Gastroesophageal sphincter (tissue), 4 donors: ENCODE results near the gene ASAP2. TPM values are rescaled to one million over a fixed set of nuclear protein-coding genes. Genes with fewer than 3 reads are reported as not detected.
A peak's percentile ranks its signal among the peaks of the same experiment; 100 is the strongest.

Source experiments
- ATAC-seq: fragments of 150-250 bp; one replicate; pipeline ENCODE4 v1.9.1; 2016; ENCODE audit warnings: mild to moderate bottlenecking, moderate library complexity
- H3K27ac ChIP-seq, 4 donors: fragments of 200-600 bp; sonication (generic) in 3 of 4; 1 replicate in 3 of 4; 2 replicates in 1 of 4; pipeline ENCODE4 v1.5.1; 2016 to 2019
- H3K27me3 ChIP-seq: fragments of 200-600 bp; sonication (generic); one replicate; pipeline ENCODE4 v1.5.1; 2019
- H3K36me3 ChIP-seq, 2 donors: fragments of 200-600 bp; sonication (generic); one replicate each; pipeline ENCODE4 v1.5.1; 2019; ENCODE audit warnings: control low read depth in 1 of 2
- H3K4me1 ChIP-seq, 3 donors: fragments of 200-600 bp; sonication (generic); 1 replicate in 2 of 3; 2 replicates in 1 of 3; pipeline ENCODE4 v1.5.1; 2016 to 2019; ENCODE audit warnings: control low read depth in 2 of 3
- H3K4me3 ChIP-seq, 2 donors: fragments of 200-600 bp; sonication (generic); one replicate each; pipeline ENCODE4 v1.5.1; 2019; ENCODE audit warnings: mild to moderate bottlenecking in 1 of 2, moderate library complexity in 1 of 2
- H3K9me3 ChIP-seq, 3 donors: fragments of 200-600 bp; sonication (generic); one replicate each; pipeline ENCODE4 v1.5.1; 2017 to 2019; ENCODE audit warnings: control low read depth in 2 of 3
- CTCF ChIP-seq, 4 experiments: fragments of 200-600 bp in 2 of 4; fragments of 450-650 bp in 2 of 4; sonication (generic) in 1 of 4; IDR thresholded peaks; one replicate each; pipeline ENCODE4 v1.5.1; 2017 to 2019; ENCODE audit warnings: antibody characterized with exemption in 4 of 4, mild to moderate bottlenecking in 2 of 4, moderate library complexity in 2 of 4
- EP300 ChIP-seq: sonication (generic); formaldehyde crosslinking; IDR thresholded peaks from one replicate; pipeline ENCODE4 v1.6.1; 2017; ENCODE audit warnings: antibody characterized with exemption, mild to moderate bottlenecking
- POLR2A ChIP-seq, 2 donors: fragments of 450-650 bp; IDR thresholded peaks; one replicate each; pipeline ENCODE4 v1.6.1; 2017; ENCODE audit warnings: antibody characterized with exemption in 2 of 2, mild to moderate bottlenecking in 2 of 2, moderate library complexity in 1 of 2
- POLR2AphosphoS5 ChIP-seq: sonication (generic); formaldehyde crosslinking; IDR thresholded peaks from one replicate; pipeline ENCODE4 v1.6.1; 2017; ENCODE audit warnings: antibody characterized with exemption
- WGBS, 2 donors: methylation state at CpG; one replicate each; pipeline ENCODE4 v1.1.5; 2018; ENCODE audit warnings: low coverage in 1 of 2; 5-methylcytosine and 5-hydroxymethylcytosine counted together
- total RNA-seq, 4 donors: library from RNA; depleted of rRNA; stranded (reverse); fragments of >200 nt; gene quantifications; one replicate each; pipeline ENCODE4 v1.1.0, GENCODE V29; 2016

Gene ASAP2
- total RNA-seq, 4 donors from 2014 or later, result 18.3 to 31.4 (median 26.2) TPM

- peak overlapping the region in 2 of 4 donors; percentile 24 to 68 for H3K27ac ChIP-seq
- peaks cover 5 to 48% (median 10%) of the 10 kb centered on the region in 3 donors for H3K4me1 ChIP-seq
- 100% methylated on average over 1 of the region's 12 CpGs for WGBS, 2 donors
- H3K27me3 ChIP-seq, result no peaks in the 10 kb centered on the region
- peaks cover 0 to 45% of the 10 kb centered on the region in 2 donors for H3K36me3 ChIP-seq
- no peak overlapping the region for H3K4me3 ChIP-seq
- TF ChIP-seq CTCF (IDR thresholded peaks at IDR 0.05) (no peak), EP300 (no peak), POLR2A (IDR thresholded peaks at IDR 0.05) (no peak), POLR2AphosphoS5 (no peak)
- ATAC-seq, result no peak
- no peaks in the 10 kb centered on the region for H3K9me3 ChIP-seq
Measured at GRCh38 chr2:9401059-9401547, 194.5 kb downstream of the ASAP2 start.

GRCh38 chr2:9401646-9402371 is 195.2 kb downstream of the ASAP2 start:
- peaks cover 0 to 43% of the 10 kb centered on the region in 2 donors for H3K36me3 ChIP-seq
- H3K27ac ChIP-seq, result peak overlapping the region in 2 of 4 donors; percentile 35 to 68
- no peak for TF ChIP-seq POLR2AphosphoS5
- no peak for TF ChIP-seq EP300
- no peak for TF ChIP-seq CTCF (IDR thresholded peaks at IDR 0.05)
- no peak for TF ChIP-seq POLR2A (IDR thresholded peaks at IDR 0.05)
- H3K4me3 ChIP-seq, result no peak overlapping the region
- H3K9me3 ChIP-seq, result no peaks in the 10 kb centered on the region
- WGBS, 2 donors, result 83% methylated on average over 3 of the region's 19 CpGs; no CpG with 5 or more reads in 1 of the 2 donors
- H3K27me3 ChIP-seq, result no peaks in the 10 kb centered on the region
- peaks cover 5 to 52% (median 14%) of the 10 kb centered on the region in 3 donors for H3K4me1 ChIP-seq
- ATAC-seq, result no peak

GRCh38 chr2:9403924-9404323 is 197.3 kb downstream of the ASAP2 start:
- peaks cover 0 to 57% of the 10 kb centered on the region in 2 donors for H3K36me3 ChIP-seq
- peaks cover 16 to 58% (median 22%) of the 10 kb centered on the region in 3 donors for H3K4me1 ChIP-seq
- H3K27me3 ChIP-seq, result no peaks in the 10 kb centered on the region
- TF ChIP-seq EP300 (no peak), CTCF (IDR thresholded peaks at IDR 0.05) (no peak), POLR2A (IDR thresholded peaks at IDR 0.05) (no peak), POLR2AphosphoS5 (no peak)
- H3K4me3 ChIP-seq, result no peak overlapping the region
- H3K9me3 ChIP-seq, result no peaks in the 10 kb centered on the region
- peak overlapping the region in 2 of 4 donors; percentile 1 to 35 for H3K27ac ChIP-seq
- no peak for ATAC-seq
- WGBS, 2 donors, result 43 to 45% methylated on average over 2 of the region's 2 CpGs

GRCh38 chr2:9404451-9404850 is 197.8 kb downstream of the ASAP2 start:
- peaks cover 0 to 62% of the 10 kb centered on the region in 2 donors for H3K36me3 ChIP-seq
- 68 to 76% methylated on average over 4 of the region's 4 CpGs for WGBS, 2 donors

More at GRCh38 chr2:9404451-9404850, 197.8 kb downstream of the ASAP2 start:
- Histone ChIP-seq H3K27ac (peak overlapping the region in 2 of 4 donors; percentile 1 to 35), H3K9me3 (no peaks in the 10 kb centered on the region), H3K27me3 (no peaks in the 10 kb centered on the region), H3K4me3 (no peak overlapping the region), H3K4me1 (peaks cover 16 to 54% (median 22%) of the 10 kb centered on the region in 3 donors)
- TF ChIP-seq POLR2A (IDR thresholded peaks at IDR 0.05), result no peak
- TF ChIP-seq CTCF (IDR thresholded peaks at IDR 0.05), result no peak
- no peak for TF ChIP-seq POLR2AphosphoS5
- no peak for TF ChIP-seq EP300
- no peak for ATAC-seq
